Measurements from ENCODE around the gene INF2.
"Not testable (repeated sequence)": the region's sequence is repeated elsewhere in the genome, so short reads cannot be mapped to it uniquely, and the experiment has no call there.

The INF2 gene

GRCh38 chr14:104689109-104689880, at the start of gene INF2:
Gene INF2 (plus strand): TSS chr14:104689618. CDS start chr14:104701366, 11,748 bp downstream.
- peak; percentile 53 to 57 for DNase-seq

- peak; percentile 56 to 69 for DNase-seq
Measured at GRCh38 chr14:104639885-104640548, 49.4 kb upstream of the INF2 start.

- no peak for DNase-seq
Measured at GRCh38 chr14:104640681-104641080, 48.7 kb upstream of the INF2 start.

GRCh38 chr14:104641753-104642539, 47.5 kb upstream of the INF2 start:
- DNase-seq = no peak

GRCh38 chr14:104642540-104642868, 46.9 kb upstream of the INF2 start:
- no peak for DNase-seq

- DNase-seq = no peak
Measured at GRCh38 chr14:104643306-104643705, 46.1 kb upstream of the INF2 start.

GRCh38 chr14:104644091-104644635, 45.3 kb upstream of the INF2 start:
- DNase-seq = no peak

- DNase-seq = no peak
Measured at GRCh38 chr14:104644656-104645378, 44.6 kb upstream of the INF2 start.

- DNase-seq = no peak
Measured at GRCh38 chr14:104647467-104648043, 41.9 kb upstream of the INF2 start.

GRCh38 chr14:104650057-104650980, 39.1 kb upstream of the INF2 start:
- DNase-seq = peak; percentile 71 to 75

GRCh38 chr14:104650981-104651875, 38.2 kb upstream of the INF2 start:
- no peak for DNase-seq

- no peak for DNase-seq
Measured at GRCh38 chr14:104651876-104652260, 37.5 kb upstream of the INF2 start.

GRCh38 chr14:104652386-104652785, 37.0 kb upstream of the INF2 start:
- no peak for DNase-seq

- not testable (repeated sequence) for DNase-seq
Measured at GRCh38 chr14:104653130-104653920, 36.1 kb upstream of the INF2 start.

GRCh38 chr14:104654119-104654518, 35.3 kb upstream of the INF2 start:
- no peak for DNase-seq

- DNase-seq = no peak
Measured at GRCh38 chr14:104655128-104655848, 34.1 kb upstream of the INF2 start.

GRCh38 chr14:104656014-104656714, 33.3 kb upstream of the INF2 start:
- no peak for DNase-seq

- DNase-seq = no peak
Measured at GRCh38 chr14:104657101-104657524, 32.3 kb upstream of the INF2 start.
